Posterior vena cava (tissue), 2 donors: ENCODE measurements around the gene MRGPRX2. TPM values are rescaled to one million over a fixed set of nuclear protein-coding genes. Genes with fewer than 3 reads are reported as not detected.

ENCODE experiments used
- DNase-seq: peaks from one replicate; pipeline ENCODE4 v3.0.0-alpha.2; 2020; ENCODE audit warnings: low spot score
- intact Hi-C, 2 donors: fragments of 100-400 bp; cut with DNase I; formaldehyde crosslinking; loops; one replicate each; pipeline versions ENCODE4 v1.14.1 to v1.14.2; 2022 to 2023
- total RNA-seq, 2 donors: library from RNA; stranded (reverse); fragmentation: NEBNext Ultra II Directional; extraction: Animal tissue kit (Norgen Biotek cat#: 25700); gene quantifications; one replicate each; pipeline ENCODE4 v1.2.1, GENCODE V29; 2021
- donor health status: DM: yes; HTN: yes; CAD: no.
- donor health status: DM: yes; HTN: yes; CAD: no.

MRGPRX2 gene
- total RNA-seq, 2 donors from 2014 or later, result 0.10 to 1.0 TPM

- intact Hi-C loops, result no loop called here
- no peak for DNase-seq
These were observed 39.7 kb downstream of the MRGPRX2 start for GRCh38 chr11:19020831-19021230.

GRCh38 chr11:19018901-19019300, 41.6 kb downstream of the MRGPRX2 start:
- intact Hi-C loops, result no loop called here
- DNase-seq, result no peak

GRCh38 chr11:19013181-19013857, 47.2 kb downstream of the MRGPRX2 start:
- intact Hi-C loops, result no loop called here
- DNase-seq, result no peak

GRCh38 chr11:19012636-19013035, 47.9 kb downstream of the MRGPRX2 start:
- no peak for DNase-seq
- intact Hi-C loops, result no loop called here

Other genes starting within 250 kb of the MRGPRX2 start
- gene MRGPRX1, start 121.3 kb downstream of the MRGPRX2 start, total RNA-seq, result not detected
- gene ZDHHC13, start 56.5 kb upstream of the MRGPRX2 start, total RNA-seq, result 1 to 10 TPM; 5.4 to 5.9 TPM
- not detected for gene CSRP3, start 141.3 kb upstream of the MRGPRX2 start, total RNA-seq
- gene E2F8, start 180.2 kb upstream of the MRGPRX2 start, total RNA-seq, result under 1 TPM in 1 of 2 donors, not detected in 1; 0.19 TPM